GM20431 (cell line): Measurements from ENCODE around the gene TLE4.

ENCODE experiments used
- in situ Hi-C: fragments of 300-500 bp; cut with MseI, MboI; formaldehyde crosslinking; loops from one replicate; pipeline ENCODE4 v1.15.0; 2020; ENCODE audit warnings: low sequenced_read_pairs; ENCODE audit not compliant: unreplicated experiment

Gene TLE4

GRCh38 chr9:79570448-79571308 is 1.1 kb upstream of the TLE4 start:
- in situ Hi-C loops, result no loop called here

- in situ Hi-C loops, result no loop called here
These were observed 355 bp downstream of the TLE4 start for GRCh38 chr9:79572032-79572607.

DNA sequence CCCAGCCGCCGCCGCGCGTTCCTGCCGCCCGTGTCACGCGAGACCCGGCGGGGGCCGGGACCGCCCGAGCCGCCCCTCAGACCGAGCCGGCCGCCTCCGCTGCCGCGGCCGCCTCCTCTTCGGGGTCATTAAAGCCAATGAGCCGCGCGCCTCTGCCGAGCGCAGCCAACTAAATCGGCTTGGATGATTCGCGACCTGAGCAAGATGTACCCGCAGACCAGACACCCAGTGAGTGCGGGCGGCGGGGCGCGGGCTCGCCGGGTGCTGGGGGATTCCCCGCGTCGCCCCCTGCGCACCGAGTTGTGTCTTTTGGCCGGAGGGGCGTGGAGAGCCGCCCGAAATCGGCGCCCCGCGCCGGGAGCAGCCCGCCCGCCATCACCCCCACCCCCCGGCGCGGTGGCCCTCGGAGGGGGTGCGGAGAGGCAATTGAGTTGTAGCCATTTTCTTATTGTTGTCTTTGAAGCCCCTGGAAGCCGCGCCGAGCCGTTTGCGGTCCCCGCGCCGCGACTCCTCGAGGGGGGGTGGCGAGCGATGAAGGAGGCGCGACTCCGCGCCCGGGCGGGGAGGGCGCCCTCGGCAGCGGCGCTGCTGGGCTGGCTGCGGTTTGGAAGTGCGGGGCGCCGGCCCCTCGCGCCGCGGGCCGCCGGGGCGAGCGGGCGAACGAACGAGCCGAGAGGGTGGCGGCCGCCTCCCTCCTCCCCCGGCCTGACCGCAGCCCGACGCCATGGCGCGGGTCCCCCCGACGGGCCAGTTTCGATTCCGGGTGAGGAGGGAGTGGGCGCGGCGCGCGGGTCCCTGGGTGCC is 1.0 kb downstream of the TLE4 start:
- in situ Hi-C loops, result no loop called here

DNA sequence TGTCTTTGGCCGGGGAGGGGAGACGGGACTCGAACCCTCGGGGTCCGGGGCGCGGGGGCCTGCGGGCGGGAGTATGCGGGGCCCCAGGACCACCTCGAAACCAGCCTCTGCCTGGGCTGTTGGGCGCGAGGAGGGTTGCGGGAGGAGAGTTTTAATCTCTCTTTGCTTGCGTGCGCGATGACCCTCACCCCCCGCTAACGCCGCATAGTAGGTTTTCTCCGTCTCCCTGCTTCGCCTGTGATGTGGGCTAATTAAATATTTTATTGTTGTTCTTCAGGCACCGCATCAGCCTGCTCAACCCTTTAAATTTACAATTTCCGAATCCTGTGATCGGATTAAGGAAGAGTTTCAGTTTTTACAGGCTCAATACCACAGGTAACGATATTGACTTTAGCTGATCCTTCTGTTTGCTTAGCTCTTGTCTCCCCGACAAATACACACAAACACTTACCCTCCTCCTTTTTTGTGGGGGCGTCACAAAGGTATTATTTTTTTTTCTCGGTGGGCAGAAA is 1.7 kb downstream of the TLE4 start:
- in situ Hi-C loops, result no loop called here

- in situ Hi-C loops, result no loop called here
These were observed 2.4 kb downstream of the TLE4 start for GRCh38 chr9:79574136-79574535.

- in situ Hi-C loops, result no loop called here
These were observed 3.0 kb downstream of the TLE4 start for GRCh38 chr9:79574781-79575180.

GRCh38 chr9:79575547-79575946 is 3.8 kb downstream of the TLE4 start:
- in situ Hi-C loops, result no loop called here

DNA sequence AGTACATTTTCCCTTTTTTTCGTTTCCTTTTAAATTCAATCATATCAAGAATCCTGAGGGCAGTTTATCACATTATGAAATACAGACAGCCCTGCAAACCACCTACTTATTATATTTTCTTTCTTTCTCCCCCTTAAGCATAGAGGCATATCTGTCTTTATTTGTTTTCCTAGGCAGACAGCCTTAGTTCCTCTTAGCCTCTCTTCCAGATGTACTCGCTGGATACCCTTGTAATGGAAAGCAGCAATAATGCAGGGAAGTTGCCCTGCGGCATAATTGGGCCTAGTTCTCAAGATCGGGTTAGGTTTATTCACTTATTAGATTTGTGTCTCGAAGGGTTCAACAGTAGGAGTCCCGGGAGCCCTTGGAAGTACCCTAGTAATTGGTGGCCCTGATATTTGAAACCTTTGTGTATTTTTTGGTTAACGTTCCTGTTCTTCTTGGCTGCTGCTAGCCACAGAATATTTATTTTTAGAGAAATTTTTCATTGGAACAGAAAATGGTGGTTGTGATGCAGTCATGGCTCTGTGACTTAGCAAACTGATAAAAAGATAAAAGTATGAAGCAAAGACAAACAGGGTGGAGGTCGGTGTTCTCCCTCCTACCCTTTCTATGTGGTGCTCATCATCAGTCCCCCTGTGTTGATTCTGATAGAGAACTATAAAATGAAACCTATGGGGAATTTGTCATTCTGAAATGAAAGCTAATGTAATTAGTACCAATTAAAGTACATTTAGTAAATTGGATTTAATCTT is 6.4 kb downstream of the TLE4 start:
- in situ Hi-C loops, result no loop called here

DNA sequence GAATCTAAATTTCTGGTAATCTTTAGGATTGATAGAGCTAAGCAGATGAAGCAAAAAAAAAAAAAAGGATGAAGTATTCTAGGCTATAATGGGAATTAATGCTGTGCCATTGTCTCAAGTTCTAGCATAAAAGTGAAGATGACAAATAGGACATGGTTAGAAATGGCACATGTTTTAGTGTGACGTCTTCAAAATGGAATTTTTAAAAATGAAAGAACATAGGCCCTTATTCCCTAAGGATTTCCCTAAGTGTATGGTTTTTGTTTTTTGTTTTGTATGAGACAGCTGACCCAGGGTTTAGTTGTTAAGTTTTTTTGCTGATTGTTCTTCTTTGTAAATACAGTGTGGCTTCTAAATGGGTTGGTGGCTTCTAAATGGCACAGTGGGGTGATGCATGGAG is 7.1 kb downstream of the TLE4 start:
- in situ Hi-C loops, result no loop called here

DNA sequence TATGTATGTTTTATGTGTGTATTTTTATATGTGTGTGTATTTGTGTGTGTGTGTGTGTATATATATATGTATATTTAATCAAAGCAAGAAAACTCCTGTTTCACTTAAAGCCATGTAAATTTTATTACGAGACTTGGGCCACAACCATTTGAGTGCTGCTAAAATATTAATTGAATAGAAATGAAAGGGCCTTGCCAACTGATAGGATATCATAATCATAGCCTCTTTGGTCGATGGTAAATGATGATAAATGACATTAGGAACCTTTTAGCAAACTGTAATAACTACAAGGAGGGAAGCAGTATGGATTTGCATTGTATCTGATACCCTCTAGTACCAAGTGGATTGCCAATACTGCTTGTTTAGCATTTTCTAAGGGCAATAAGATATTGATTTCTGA is 7.9 kb downstream of the TLE4 start:
- in situ Hi-C loops, result no loop called here

- in situ Hi-C loops, result no loop called here
These were observed 8.3 kb downstream of the TLE4 start for GRCh38 chr9:79580055-79580454.

DNA sequence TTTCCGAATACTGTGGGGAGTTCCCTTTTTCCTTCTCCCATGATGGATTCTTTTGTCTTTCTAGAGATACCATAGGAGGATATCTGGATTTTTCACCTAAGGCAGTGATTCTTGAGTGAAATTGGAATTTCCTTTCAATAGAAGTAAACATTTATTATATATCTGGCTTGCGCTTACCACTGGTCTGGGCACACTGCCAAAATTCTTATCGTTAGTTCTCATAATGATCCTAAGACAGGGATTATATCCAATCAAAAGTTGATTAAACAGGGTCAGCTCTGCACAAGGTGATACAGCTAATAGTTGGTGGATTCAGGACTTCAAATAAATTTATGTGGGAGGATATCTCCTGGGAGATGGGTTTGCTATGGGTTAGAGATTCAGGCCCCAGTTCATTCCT is 9.6 kb downstream of the TLE4 start:
- in situ Hi-C loops, result no loop called here

GRCh38 chr9:79581794-79582193 is 10.0 kb downstream of the TLE4 start:
- in situ Hi-C loops, result no loop called here

GRCh38 chr9:79583952-79584654 is 12.3 kb downstream of the TLE4 start:
- in situ Hi-C loops, result no loop called here

DNA sequence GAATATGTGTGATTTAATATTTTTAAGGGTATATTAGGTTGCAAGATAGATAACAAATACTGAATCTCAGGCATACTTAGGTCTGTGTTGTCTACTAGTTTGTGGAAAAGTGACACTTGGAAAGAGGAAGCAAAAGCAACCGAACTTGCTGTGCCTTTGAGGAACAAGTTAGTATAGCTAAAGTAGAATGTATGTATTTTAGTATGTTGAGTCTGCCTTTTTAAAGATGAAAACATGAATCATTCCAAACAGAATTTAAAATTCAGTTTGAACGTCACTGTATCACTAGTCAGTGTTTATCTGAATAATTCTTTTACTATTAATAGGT is 12.9 kb downstream of the TLE4 start:
- in situ Hi-C loops, result no loop called here

DNA sequence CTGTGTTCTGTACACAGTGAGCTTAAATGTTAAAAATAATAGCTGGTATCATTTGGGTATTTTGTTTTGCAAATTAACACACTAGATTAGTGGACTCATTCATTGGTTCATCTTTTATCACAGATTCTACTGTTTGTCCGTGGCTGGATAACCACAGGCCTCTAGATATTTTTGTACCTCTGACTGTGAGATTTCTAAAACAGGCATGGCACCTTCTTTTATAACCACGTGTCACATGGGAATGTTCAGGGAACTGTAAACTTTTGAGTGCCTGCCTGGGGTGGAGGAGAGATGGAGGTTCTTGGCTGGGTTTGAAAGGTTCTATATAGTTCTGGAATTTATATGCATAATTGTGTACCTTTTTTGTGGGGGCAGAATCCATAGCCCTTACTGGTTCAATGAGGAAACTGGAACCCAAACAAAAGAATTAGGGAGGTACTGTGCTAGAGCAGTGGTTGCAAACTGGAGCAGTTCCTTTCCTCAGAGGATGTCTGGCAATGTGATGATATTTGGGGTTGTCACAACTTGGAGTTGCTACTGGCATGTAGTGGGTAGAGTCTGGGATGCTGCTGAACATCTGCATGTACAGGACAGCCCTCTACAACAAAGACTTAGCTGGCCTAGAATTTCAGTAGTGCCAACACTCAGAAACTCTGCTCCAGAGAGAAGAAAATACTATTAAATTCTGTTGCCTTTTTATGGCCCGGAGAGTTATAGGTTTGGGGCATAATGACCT is 16.9 kb downstream of the TLE4 start:
- in situ Hi-C loops, result no loop called here

GRCh38 chr9:79591458-79591857 is 19.7 kb downstream of the TLE4 start:
- in situ Hi-C loops, result no loop called here

DNA sequence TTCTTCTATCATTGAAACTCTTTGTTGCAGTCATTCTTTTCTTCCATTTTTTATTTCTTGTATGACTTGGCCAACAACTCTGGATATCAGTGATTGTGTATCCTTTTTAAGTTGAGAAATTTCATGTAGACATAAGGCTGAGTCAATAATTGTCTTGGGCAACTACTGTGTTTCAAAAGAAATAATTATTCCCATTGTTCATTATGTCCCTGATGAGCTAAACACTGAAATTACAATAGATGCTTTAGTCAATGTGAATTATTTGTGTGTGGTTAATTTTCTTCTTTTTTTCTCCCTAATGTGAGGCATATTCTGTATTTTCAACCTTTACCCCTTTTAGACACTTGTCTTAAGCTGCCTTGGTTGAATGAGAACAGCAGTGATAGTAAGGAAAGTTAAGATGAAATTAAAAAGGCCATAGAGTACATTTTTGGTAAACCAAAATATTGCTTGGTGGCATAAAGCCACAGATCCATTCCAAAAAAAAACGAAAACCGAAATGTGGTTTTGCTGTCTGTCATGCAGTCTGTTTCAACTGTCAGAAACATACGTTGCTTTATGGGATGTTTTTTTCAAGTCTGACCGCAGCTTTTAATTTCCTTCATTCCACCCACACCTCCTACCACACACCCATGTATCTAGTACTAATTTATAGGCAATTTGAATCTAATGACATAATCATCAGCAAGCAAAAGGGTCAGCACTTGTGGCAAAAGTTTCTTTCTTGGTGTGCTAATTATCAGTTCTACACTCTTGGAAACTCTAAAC is 21.1 kb downstream of the TLE4 start:
- in situ Hi-C loops, result no loop called here
